RWPE2 (cell line): ENCODE measurements around the gene FAIM2.

Source experiments
- ATAC-seq: fragments of 200-7000 bp; cut with Tn5 transposase; 3 replicates; pipeline ENCODE4 v1.9.1; 2021; ENCODE audit warnings: low read depth
- DNase-seq: peaks from one replicate; pipeline ENCODE4 v3.0.0-alpha.2; 2020; ENCODE audit warnings: low spot score
- H3K27ac ChIP-seq: fragments of 450-650 bp; 2 replicates; pipeline ENCODE4 v1.5.1; 2017; ENCODE audit warnings: mild to moderate bottlenecking; ENCODE audit not compliant: poor library complexity, severe bottlenecking
- H3K27me3 ChIP-seq: fragments of 250-450 bp; sonication (Bioruptor Pico); 2 replicates; pipeline ENCODE4 v1.5.1; 2021; ENCODE audit warnings: mild to moderate bottlenecking, moderate library complexity; ENCODE audit not compliant: insufficient read depth, poor library complexity, severe bottlenecking
- H3K36me3 ChIP-seq: fragments of 250-450 bp; sonication (Bioruptor Pico); 2 replicates; pipeline ENCODE4 v1.5.1; 2020; ENCODE audit warnings: low read depth, mild to moderate bottlenecking, moderate library complexity
- H3K4me1 ChIP-seq: fragments of 250-450 bp; sonication (Bioruptor Pico); 2 replicates; pipeline ENCODE4 v1.5.1; 2021; ENCODE audit warnings: mild to moderate bottlenecking, moderate library complexity; ENCODE audit not compliant: insufficient read depth, poor library complexity, severe bottlenecking
- H3K4me3 ChIP-seq: fragments of 250-450 bp; sonication (Bioruptor Pico); 2 replicates; pipeline ENCODE4 v1.5.1; 2021; ENCODE audit warnings: mild to moderate bottlenecking, moderate library complexity; ENCODE audit not compliant: severe bottlenecking
- H3K9me3 ChIP-seq: fragments of 250-450 bp; sonication (Bioruptor Pico); 2 replicates; pipeline ENCODE4 v1.5.1; 2021; ENCODE audit warnings: mild to moderate bottlenecking, moderate library complexity; ENCODE audit not compliant: severe bottlenecking
- TF ChIP-seq, protein P1 (sequence below): fragments of 450-650 bp; IDR thresholded peaks from one replicate; pipeline ENCODE4 v1.5.1; 2017; ENCODE audit warnings: mild to moderate bottlenecking, moderate library complexity; ENCODE audit not compliant: poor library complexity, severe bottlenecking

FAIM2 gene

DNA sequence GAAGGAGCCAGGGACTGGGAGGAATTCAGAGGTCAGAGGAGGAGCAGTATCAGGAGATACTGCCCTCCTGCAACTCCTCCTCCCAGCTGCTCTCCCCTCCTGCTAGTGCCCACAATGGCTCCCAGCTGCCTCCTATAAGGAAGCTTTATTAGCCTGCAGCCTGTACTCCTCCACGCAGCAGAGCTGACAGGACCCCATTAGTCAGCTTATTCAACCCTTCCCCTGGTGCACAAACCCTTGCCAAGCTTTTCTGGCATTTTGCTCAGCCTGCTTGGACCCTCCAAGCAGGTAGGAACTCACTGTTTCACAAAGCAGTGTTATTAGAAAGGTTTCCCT is 39.9 kb upstream of the FAIM2 start:
- Histone ChIP-seq H3K9me3 (no peaks in the 10 kb centered on the region), H3K27ac (no peak overlapping the region), H3K4me3 (no peak overlapping the region), H3K36me3 (no peaks in the 10 kb centered on the region), H3K4me1 (peaks cover 4% of the 10 kb centered on the region), H3K27me3 (no peaks in the 10 kb centered on the region)
- TF ChIP-seq, protein P1, sequence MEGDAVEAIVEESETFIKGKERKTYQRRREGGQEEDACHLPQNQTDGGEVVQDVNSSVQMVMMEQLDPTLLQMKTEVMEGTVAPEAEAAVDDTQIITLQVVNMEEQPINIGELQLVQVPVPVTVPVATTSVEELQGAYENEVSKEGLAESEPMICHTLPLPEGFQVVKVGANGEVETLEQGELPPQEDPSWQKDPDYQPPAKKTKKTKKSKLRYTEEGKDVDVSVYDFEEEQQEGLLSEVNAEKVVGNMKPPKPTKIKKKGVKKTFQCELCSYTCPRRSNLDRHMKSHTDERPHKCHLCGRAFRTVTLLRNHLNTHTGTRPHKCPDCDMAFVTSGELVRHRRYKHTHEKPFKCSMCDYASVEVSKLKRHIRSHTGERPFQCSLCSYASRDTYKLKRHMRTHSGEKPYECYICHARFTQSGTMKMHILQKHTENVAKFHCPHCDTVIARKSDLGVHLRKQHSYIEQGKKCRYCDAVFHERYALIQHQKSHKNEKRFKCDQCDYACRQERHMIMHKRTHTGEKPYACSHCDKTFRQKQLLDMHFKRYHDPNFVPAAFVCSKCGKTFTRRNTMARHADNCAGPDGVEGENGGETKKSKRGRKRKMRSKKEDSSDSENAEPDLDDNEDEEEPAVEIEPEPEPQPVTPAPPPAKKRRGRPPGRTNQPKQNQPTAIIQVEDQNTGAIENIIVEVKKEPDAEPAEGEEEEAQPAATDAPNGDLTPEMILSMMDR: no peak
- no peak for ATAC-seq
- no peak for DNase-seq

DNA sequence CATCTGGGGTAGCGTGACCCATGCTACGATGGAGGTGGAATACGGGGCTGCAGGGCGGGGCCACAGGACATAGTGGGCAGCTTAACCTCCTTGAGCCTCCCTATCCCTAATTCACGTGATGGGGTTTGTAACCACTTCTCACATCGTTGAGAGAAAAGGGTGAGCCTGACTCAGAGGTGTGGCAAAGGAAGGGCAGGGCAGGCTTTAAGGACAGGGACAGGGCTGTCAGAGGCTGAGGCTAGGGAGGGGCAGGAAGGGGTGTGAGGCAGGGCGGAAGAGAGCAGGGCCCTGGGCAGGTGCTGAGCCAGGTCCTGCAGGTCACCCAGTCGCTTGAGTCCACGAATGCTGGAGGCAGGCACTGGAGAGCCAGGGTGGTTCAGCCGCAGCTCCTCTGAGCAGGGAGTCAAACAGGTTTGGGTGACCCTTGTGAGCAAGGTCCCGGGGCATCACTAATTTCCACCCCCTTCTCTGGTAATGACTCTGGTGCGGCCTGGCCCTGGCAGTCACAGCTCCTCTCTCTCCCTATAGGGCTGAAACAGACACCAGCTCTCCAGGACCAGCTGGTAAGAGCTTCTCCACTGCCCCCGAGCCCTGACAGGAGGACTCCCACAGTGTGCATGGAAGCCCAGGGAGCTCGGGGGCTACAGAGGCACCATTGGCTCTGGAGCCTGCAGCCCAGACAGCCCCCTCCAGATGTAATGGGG is 39.4 kb upstream of the FAIM2 start:
- Histone ChIP-seq H3K4me1 (peaks cover 4% of the 10 kb centered on the region), H3K4me3 (no peak overlapping the region), H3K9me3 (no peaks in the 10 kb centered on the region), H3K27me3 (no peaks in the 10 kb centered on the region), H3K36me3 (no peaks in the 10 kb centered on the region), H3K27ac (no peak overlapping the region)
- peak; percentile 56; the same call in 2 of the 3 replicates for ATAC-seq
- TF ChIP-seq, protein P1: no peak
- DNase-seq: no peak

GRCh38 chr12:49942512-49942893 is 38.8 kb upstream of the FAIM2 start:
- peaks cover 5% of the 10 kb centered on the region for H3K4me1 ChIP-seq
- no peak overlapping the region for H3K4me3 ChIP-seq
- H3K27me3 ChIP-seq: no peaks in the 10 kb centered on the region
- TF ChIP-seq, protein P1: no peak
- ATAC-seq (no peak), DNase-seq (no peak)
- H3K9me3 ChIP-seq: no peaks in the 10 kb centered on the region
- no peak overlapping the region for H3K27ac ChIP-seq
- H3K36me3 ChIP-seq: no peaks in the 10 kb centered on the region

GRCh38 chr12:49941556-49942511 is 38.1 kb upstream of the FAIM2 start:
- no peak for DNase-seq
- H3K27me3 ChIP-seq: no peaks in the 10 kb centered on the region
- ATAC-seq: no peak
- no peak overlapping the region for H3K27ac ChIP-seq
- H3K36me3 ChIP-seq: no peaks in the 10 kb centered on the region
- H3K4me1 ChIP-seq: peaks cover 11% of the 10 kb centered on the region
- TF ChIP-seq, protein P1: no peak
- no peaks in the 10 kb centered on the region for H3K9me3 ChIP-seq
- H3K4me3 ChIP-seq: no peak overlapping the region
